NCI-H1436 treated with DMSO at 0.1 percent for 48 hours (cell line): Measurements from ENCODE around the gene RAP1GAP.
"Not testable (repeated sequence)": the region's sequence is repeated elsewhere in the genome, so short reads cannot be mapped to it uniquely, and the experiment has no call there.

Experiments
- DNase-seq: peaks from one replicate; lab custom pipeline; 2025; lab: John Stamatoyannopoulos, UW

The RAP1GAP gene

GRCh38 chr1:21677168-21677567, 8.0 kb upstream of the RAP1GAP start:
- no peak for DNase-seq

GRCh38 chr1:21674957-21675356, 5.8 kb upstream of the RAP1GAP start:
- DNase-seq = no peak

- DNase-seq = not testable (repeated sequence)
These were observed 4.7 kb upstream of the RAP1GAP start for GRCh38 chr1:21673853-21674252.

GRCh38 chr1:21673277-21673780, 4.2 kb upstream of the RAP1GAP start:
- no peak for DNase-seq

GRCh38 chr1:21672478-21673276, 3.5 kb upstream of the RAP1GAP start:
- DNase-seq = no peak

GRCh38 chr1:21671915-21672314, 2.8 kb upstream of the RAP1GAP start:
- no peak for DNase-seq

- DNase-seq = no peak
These were observed 2.1 kb upstream of the RAP1GAP start for GRCh38 chr1:21670956-21671902.

GRCh38 chr1:21670059-21670881, 1.1 kb upstream of the RAP1GAP start:
- DNase-seq = no peak

GRCh38 chr1:21668951-21669257, 253 bp downstream of the RAP1GAP start:
- DNase-seq = no peak

GRCh38 chr1:21668232-21668950, 766 bp downstream of the RAP1GAP start:
- DNase-seq = no peak

GRCh38 chr1:21667348-21668231, 1.6 kb downstream of the RAP1GAP start:
- no peak for DNase-seq

GRCh38 chr1:21666576-21667320, 2.4 kb downstream of the RAP1GAP start:
- DNase-seq = no peak

GRCh38 chr1:21665711-21666575, 3.2 kb downstream of the RAP1GAP start:
- DNase-seq = no peak

- no peak for DNase-seq
These were observed 4.2 kb downstream of the RAP1GAP start for GRCh38 chr1:21664806-21665588.

GRCh38 chr1:21663951-21664805, 5.0 kb downstream of the RAP1GAP start:
- DNase-seq = no peak

GRCh38 chr1:21663248-21663950, 5.8 kb downstream of the RAP1GAP start:
- DNase-seq = no peak
